ENCODE measurements around the gene RASA2. TPM values are rescaled to one million over a fixed set of nuclear protein-coding genes. Genes with fewer than 3 reads are reported as not detected.
"Not testable (repeated sequence)": the region's sequence is repeated elsewhere in the genome, so short reads cannot be mapped to it uniquely, and the experiment has no call there.

The RASA2 gene
- polyA plus RNA-seq, 5 donors = 18.6 to 32.3 (median 25.8) TPM

DNA sequence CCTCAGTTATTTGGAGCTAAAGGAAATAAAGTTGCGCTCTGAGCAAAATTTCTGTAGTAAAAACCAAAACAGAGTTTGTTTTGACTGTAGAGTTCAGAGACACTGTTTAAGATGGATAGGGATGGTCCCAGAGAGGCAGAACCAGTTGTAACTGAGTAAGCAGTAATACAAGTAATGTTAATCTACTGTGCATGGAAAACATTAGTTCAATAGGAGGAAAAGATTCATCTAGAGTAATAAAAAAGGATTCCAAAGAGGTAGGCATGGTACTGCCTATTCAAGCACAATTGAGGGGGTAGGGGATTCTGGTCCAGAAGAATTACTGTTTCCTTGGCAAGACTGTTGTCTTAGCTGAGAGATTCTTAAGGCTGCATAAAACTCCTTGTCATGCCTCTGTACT lies 77.4 kb downstream of the RASA2 start:
- no peak for DNase-seq

DNA sequence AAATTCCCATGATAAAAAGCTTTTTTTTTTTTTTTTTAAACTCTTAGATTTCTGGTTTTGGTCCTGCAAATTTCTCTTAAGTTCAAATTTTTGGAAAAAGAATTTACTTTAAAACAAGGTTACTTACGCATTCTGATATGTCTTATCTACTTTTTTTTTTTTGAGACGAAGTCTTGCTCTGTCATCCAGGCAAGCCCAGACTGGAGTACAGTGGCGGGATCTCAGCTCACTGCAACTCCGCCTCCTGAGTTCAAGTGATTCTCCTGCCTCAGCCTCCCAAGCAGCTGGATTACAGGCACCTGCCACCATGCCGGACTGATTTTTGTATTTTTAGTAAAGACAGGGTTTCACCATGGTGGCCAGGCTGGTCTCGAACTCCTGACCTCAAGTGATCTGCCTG lies 83.2 kb downstream of the RASA2 start:
- no peak for DNase-seq

GRCh38 chr3:141575879-141576743 lies 89.3 kb downstream of the RASA2 start:
- DNase-seq = peak; percentile 19 to 27

DNA sequence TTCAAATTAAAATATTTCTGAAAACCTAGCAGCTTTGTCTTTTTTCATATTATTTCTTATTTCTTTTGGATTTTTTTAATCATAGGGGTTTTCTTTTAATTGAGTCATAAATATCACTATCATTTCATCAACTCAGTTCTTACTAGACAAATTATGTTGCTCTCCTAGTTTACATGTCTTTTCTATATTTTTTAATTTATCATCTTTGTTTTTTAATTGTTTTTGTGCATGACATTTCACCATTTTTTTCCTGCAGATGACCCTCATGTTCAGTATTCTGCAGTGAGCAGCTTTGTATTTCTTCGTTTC lies 89.9 kb downstream of the RASA2 start:
- no peak for DNase-seq

GRCh38 chr3:141578202-141578973 lies 91.6 kb downstream of the RASA2 start:
- DNase-seq = peak; percentile 8 to 9

- DNase-seq = no peak
Measured at GRCh38 chr3:141594357-141594756, 107.5 kb downstream of the RASA2 start.

DNA sequence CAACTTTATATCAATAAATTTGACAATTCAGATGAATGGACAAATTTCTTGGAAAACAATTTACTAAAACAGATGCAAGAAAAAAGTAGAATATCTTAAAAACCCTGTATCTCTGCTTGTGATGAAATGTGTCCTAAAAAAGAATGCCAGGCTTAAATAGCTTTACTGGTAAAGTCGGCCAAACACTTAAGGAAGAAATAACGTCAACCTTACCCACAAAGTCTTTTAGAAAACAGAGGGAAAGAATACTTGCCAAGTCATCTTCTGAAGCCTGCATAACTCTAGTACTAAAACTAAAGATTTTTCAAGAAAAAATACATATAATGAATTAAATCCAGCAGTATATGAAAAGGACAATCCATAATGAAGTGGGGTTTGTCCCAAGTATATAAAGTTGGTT lies 111.1 kb downstream of the RASA2 start:
- DNase-seq = no peak

GRCh38 chr3:141600331-141600730 lies 113.5 kb downstream of the RASA2 start:
- DNase-seq = no peak

- DNase-seq = no peak
Measured at GRCh38 chr3:141602706-141603105, 115.9 kb downstream of the RASA2 start.

DNA sequence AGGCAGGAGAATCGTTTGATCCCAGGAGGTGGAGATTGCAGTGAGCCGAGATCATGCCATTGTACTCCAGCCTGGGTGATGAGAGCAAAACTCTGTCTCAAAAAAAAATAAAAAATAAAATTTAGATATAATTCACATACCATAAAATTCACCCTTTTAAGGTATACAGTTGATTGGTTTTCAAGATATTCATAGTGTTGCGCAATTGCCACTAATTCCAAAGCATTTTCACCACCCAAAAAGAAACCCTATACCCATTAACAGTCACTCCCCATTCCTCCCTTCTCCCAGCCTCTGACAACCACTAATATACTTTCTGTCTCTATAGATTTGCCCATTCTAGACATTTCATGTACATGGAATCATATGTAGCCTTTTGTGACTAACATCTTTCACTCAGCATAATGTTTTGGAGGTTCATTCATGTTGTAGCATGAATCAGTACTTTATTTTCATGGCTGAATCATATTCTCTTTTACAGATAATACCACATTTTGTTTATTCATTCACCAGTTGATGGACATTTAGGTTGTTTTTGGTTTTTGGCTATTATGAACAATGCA lies 116.7 kb downstream of the RASA2 start:
- DNase-seq = no peak

- no peak for DNase-seq
Measured at GRCh38 chr3:141605883-141606282, 119.1 kb downstream of the RASA2 start.

DNA sequence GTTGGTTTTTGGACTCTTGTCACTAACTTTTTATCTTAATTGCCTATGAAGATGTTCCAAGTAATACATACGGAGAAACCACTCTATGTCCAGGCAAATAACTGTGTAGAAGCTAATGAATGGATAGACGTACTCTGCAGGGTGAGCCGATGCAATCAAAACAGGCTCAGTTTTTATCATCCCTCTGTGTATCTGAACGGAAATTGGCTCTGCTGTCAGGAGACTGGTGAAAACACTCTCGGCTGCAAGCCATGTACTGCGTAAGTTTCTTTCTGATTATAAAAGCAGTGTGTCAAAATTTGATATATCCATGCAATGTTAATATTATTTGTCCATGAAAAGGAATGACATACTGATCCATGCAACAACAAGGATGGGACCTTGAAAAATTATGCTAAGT lies 121.6 kb downstream of the RASA2 start:
- no peak for DNase-seq

GRCh38 chr3:141610939-141611338 lies 124.1 kb downstream of the RASA2 start:
- no peak for DNase-seq

- no peak for DNase-seq
Measured at GRCh38 chr3:141618103-141618910, 131.5 kb downstream of the RASA2 start.

DNA sequence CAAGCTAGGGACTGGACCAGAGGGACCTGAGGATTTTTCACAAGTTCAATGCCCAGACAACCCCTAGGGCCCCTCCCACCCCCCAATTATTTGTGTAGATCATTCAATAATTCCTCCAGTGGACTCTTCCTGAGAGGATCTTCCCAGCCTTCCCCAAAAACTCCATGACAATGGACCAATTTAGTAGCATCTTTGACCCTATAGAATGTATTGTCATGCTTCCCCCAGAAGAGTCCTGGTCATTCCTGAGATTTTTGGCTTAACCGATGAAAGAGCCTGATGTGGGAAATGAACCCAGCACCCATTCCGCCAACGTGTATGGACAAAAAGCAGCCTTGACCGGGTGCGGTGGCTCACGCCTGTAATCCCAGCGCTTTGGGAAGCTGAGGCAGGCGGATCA lies 132.1 kb downstream of the RASA2 start:
- DNase-seq = no peak

DNA sequence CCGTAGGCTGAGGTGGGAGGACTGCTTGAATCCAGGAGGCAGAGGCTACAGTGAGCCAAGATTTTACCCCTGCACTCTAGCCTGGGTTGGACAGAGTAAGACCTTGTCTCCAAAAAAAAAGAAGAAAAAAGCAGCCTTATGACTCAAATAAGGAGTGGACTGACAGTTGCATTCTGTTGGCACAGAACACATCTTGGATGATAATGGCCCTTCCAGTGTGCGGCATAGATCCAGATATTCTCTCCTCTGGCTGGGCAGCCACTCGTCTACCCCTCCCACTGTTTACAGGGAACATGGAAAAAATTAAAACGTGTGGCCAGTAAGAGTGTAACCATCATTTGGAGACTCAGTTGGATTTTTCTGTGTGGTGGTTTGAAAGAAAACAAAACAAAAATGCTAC lies 132.6 kb downstream of the RASA2 start:
- DNase-seq = no peak

- DNase-seq = no peak
Measured at GRCh38 chr3:141623691-141624090, 136.9 kb downstream of the RASA2 start.

- no peak for DNase-seq
Measured at GRCh38 chr3:141625506-141625905, 138.7 kb downstream of the RASA2 start.

- DNase-seq = not testable (repeated sequence)
Measured at GRCh38 chr3:141628334-141628733, 141.5 kb downstream of the RASA2 start.

GRCh38 chr3:141628868-141629441 lies 142.1 kb downstream of the RASA2 start:
- not testable (repeated sequence) for DNase-seq

- DNase-seq = no peak
Measured at GRCh38 chr3:141629976-141630375, 143.1 kb downstream of the RASA2 start.

Data from right lung (tissue), 5 donors.